Right hindlimb (tissue), 1 donor: Measurements from ENCODE around the gene LAT.

Experiments
- DNase-seq: peaks from one replicate; pipeline ENCODE4 v3.0.0-alpha.2; 2018

The LAT gene

DNA sequence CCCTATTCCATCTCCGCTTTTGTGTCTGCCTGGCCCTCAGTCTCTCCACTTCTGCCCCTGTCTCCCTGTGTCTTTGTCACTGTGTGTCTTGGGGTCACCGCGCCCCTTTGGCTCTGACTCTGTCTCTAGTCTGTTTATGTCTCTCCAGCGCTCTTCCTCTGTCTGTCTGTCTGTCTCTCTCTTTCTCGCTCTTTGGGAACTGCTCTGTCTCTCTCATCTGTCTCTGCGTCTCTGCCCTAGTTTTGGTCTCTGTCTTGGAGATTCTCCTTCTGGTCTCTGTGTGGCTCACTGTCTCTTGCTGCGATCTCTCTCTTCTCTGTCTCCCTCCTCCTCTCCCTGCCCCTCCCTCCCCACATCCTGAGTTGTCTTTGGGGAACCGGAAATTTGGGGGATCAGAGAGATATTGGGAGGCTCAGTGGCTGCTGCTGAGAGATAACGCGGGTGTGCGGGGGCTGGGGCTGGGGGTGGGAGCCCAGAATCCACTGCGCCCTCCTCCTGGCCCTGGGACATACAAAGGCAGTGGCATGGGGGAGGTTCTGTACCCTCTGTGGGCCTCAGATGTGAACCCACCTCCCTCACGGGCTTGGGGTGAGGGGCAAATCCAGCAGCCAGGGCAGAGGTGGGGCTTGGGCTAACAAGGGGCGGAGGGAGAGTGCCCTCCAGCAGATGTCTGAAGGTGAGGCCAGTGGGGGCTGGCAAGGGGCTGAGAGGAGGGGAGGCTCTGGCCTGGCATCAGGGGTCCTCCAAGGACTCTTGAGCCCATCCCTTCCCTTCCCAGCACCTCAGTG lies 24.4 kb downstream of the LAT start:
- DNase-seq: no peak

GRCh38 chr16:29009838-29010166 lies 24.9 kb downstream of the LAT start:
- DNase-seq: no peak

GRCh38 chr16:29011112-29011511 lies 26.3 kb downstream of the LAT start:
- no peak for DNase-seq

GRCh38 chr16:29011851-29012250 lies 27.0 kb downstream of the LAT start:
- no peak for DNase-seq

DNA sequence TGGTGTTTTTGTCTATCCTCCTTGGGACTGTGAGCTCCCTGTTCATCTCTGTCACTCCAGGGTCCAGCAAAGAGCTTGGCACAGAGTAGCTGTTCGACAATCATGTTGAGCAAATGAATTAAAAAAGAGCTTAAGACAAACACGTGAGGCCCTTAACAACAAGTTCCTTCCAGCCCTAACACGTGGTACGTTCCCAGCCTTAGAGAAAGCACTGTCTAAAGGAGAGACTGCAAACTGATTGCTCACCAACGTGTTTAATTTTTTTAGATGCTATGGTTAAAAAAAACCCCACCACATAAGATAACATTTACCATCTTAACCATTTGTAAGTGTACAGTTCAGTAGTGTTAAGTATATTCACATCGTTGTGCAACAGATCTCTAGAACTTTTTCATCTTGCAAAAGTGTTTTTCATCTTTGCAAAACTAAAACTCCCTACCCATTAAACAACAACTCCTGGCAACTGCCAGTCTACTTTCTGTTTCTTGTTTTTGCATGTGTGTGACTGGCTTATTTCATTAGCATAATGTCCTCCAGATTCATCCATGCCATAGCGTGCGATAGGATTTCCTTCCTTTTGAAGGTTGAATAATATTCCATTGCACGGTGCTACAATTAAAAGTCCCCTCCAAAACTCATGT lies 28.2 kb downstream of the LAT start:
- no peak for DNase-seq

DNA sequence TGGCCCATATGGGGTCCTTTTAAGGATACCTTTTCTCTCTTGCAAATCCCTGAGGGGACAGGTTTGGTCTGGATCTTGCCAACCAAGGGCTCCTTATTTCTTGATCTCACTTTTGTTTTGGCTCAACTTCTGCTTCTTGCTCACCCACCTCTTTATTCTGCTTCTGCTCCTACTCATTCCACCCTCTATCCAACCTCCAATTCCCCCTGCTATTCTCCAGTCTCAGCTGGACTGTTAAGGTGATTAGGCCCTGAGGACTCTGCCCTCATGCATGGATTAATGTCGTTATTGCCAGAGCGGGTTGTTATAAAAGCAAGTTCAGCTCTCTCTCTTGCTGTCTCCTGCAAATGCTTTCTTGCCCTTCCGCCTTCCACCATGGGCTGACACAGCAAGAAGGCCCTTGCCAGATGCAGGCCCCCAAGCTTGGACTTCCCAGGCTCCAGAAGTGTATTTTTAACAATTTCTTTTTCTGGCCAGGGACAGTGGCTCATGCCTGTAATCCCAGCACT lies 29.8 kb downstream of the LAT start:
- no peak for DNase-seq

DNA sequence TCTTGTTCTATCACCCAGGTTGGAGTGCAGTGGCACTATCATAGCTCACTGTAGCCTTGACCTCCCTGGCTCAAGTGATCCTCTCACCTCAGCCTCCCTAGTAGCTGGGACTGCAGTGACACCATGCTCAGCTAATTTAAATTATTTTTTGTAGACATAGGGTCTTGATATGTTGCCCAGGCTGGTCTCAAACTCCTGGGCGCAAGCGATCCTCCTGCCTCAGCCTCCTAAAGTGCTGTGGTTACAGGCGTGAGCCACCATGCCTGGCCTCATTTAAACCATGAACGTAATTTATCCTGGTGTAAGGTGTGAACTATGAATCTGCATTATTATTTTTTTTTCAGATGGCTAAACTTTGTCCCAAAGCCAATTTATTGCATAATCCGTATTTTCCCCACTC lies 37.3 kb downstream of the LAT start:
- no peak for DNase-seq

- no peak for DNase-seq
These were observed 38.7 kb downstream of the LAT start for GRCh38 chr16:29023279-29024277.

DNA sequence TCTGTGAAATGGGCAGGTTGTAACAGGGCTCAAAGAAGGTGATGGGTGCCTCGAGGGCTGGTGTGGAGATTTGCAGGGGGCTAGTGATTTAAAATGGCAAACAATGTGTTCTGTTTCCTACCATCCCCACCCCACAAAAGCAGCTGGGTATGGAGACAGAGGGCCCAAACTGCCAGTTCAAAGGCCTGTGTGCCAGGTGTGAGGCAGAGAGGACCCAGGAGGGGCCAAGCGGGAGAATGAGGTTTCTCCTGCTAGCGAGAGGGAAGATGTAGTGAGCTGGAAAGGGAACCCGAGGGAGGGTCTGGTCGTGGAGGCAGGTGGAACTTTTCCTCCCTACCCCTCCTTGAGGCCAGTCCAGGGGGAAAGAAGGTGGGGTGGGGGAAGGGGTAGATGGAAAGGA lies 39.4 kb downstream of the LAT start:
- no peak for DNase-seq

DNA sequence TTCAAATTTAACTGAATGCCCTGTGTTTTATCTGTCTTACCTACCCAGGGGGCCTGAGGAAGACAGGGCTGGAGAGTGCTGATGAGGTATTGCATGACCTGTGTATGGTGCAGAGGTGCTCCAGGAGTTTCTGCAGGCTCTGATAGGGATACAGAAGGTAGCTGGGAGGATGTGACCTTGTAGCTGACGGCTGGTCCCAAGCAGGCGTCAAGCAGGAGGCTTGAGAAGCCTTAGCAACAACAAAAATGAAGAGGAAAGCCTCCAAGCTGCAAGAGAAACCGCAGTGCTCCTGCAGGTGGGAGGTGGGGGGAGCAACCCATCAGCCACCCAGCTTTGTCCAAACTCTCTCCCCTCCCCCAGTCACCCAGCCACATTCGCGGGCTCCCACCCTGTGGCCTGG lies 40.4 kb downstream of the LAT start:
- no peak for DNase-seq

GRCh38 chr16:29025735-29026134 lies 40.9 kb downstream of the LAT start:
- DNase-seq: no peak

- DNase-seq: no peak
These were observed 43.8 kb downstream of the LAT start for GRCh38 chr16:29028457-29029167.

- no peak for DNase-seq
These were observed 44.5 kb downstream of the LAT start for GRCh38 chr16:29029168-29029994.

DNA sequence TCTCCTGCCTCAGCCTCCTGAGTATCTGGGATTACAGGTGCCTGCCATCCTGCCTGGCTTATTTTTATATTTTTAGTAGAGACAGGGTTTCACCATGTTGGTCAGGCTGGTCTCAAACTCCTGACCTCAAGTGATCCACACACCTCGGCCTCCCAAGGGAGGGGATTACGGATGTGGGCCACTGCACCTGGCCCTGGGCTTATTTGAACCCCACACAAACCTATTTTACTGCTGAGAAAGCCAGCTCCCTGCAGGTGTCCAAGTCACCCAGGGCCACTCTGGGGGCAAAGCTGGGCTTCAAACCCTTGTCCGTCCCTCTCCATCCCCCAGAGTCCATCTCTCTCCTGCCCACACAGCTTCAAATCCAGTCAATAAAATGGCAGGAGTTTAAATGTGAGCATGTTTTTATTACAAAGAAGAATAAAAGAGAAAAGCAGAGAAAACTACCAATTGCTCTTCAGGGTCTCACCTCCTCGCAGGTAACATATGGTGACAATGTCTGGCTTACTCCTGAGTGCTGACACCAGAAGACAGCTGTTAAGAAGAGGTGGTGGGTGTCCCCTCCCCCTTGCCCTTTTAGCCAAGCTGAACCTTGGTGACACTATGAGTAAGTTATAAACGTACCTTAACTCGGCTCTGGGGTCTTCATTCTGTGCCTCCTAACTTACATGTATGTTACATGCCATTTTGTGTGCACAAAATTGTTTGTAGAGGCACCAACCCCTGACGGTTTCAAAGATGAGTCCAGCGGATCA lies 45.4 kb downstream of the LAT start:
- no peak for DNase-seq
